Natural killer cell (primary cell): ENCODE results near the gene FIGLA. TPM values are rescaled to one million over a fixed set of nuclear protein-coding genes. Genes with fewer than 3 reads are reported as not detected.

Experiments used
- ATAC-seq, 3 donors: fragments of 150-1000 bp in 2 of 3; fragments of 200-7000 bp in 1 of 3; cut with Tn5 transposase; 1 replicate in 1 of 3; 2 replicates in 2 of 3; pipeline ENCODE4 v1.10.0; 2021; ENCODE audit warnings: mild to moderate bottlenecking in 2 of 3, moderate library complexity in 2 of 3
- DNase-seq, 2 donors: peaks; one replicate each; pipeline versions ENCODE4 v3.0.0 to v3.0.0-alpha.2; 2013 to 2021; ENCODE audit warnings: mixed read lengths in 1 of 2
- H3K27ac ChIP-seq: one replicate; pipeline ENCODE4 v1.5.1; 2013; ENCODE audit warnings: mild to moderate bottlenecking, low read length
- H3K27me3 ChIP-seq: one replicate; pipeline ENCODE4 v1.6.1; 2013; ENCODE audit warnings: low read length; ENCODE audit not compliant: control insufficient read depth, insufficient read depth
- H3K36me3 ChIP-seq: one replicate; pipeline ENCODE4 v1.6.1; 2013; ENCODE audit warnings: low read length; ENCODE audit not compliant: control insufficient read depth, insufficient read depth
- H3K4me1 ChIP-seq: one replicate; pipeline ENCODE4 v1.6.1; 2013; ENCODE audit warnings: low read length; ENCODE audit not compliant: control insufficient read depth, insufficient read depth
- H3K4me3 ChIP-seq: one replicate; pipeline ENCODE4 v1.5.1; 2013; ENCODE audit warnings: low read length
- H3K9me3 ChIP-seq: one replicate; pipeline ENCODE4 v1.6.1; 2013; ENCODE audit warnings: low read length; ENCODE audit not compliant: control insufficient read depth, insufficient read depth
- H3K27ac Mint-ChIP-seq, 2 donors: one replicate each; pipeline ENCODE4 v1.8.0; 2022; ENCODE audit warnings: mild to moderate bottlenecking in 2 of 2, mixed read lengths in 2 of 2, moderate library complexity in 1 of 2
- H3K27me3 Mint-ChIP-seq, 2 donors: one replicate each; pipeline ENCODE4 v1.8.0; 2022; ENCODE audit warnings: low read depth in 2 of 2, mixed read lengths in 2 of 2
- H3K36me3 Mint-ChIP-seq: one replicate; pipeline ENCODE4 v1.8.0; 2022; ENCODE audit warnings: mixed read lengths
- H3K4me1 Mint-ChIP-seq, 2 donors: one replicate each; pipeline ENCODE4 v1.8.0; 2022; ENCODE audit warnings: mixed read lengths in 2 of 2
- H3K4me3 Mint-ChIP-seq: one replicate; pipeline ENCODE4 v1.8.0; 2022; ENCODE audit warnings: mild to moderate bottlenecking, moderate library complexity, mixed read lengths
- H3K9me3 Mint-ChIP-seq, 2 donors: one replicate each; pipeline ENCODE4 v1.8.0; 2022; ENCODE audit warnings: mixed read lengths in 2 of 2
- WGBS: methylation state at CpG from one replicate; pipeline ENCODE4 v1.1.7; 2013; ENCODE audit warnings: missing lambda C conversion rate; ENCODE audit not compliant: insufficient coverage; 5-methylcytosine and 5-hydroxymethylcytosine counted together
- intact Hi-C: fragments of 100-400 bp; cut with micrococcal nuclease; formaldehyde crosslinking; loops from one replicate; pipeline ENCODE4 v1.14.2; 2022
- total RNA-seq, 4 donors: library from RNA; stranded (reverse); fragments of 120-200 nt in 1 of 4; gene quantifications; one replicate each; pipeline versions ENCODE4 v1.2.3 to v1.2.4, GENCODE V29; 2013 to 2022
- TF ChIP-seq, protein P1 (sequence below): fragments of 200-600 bp; IDR thresholded peaks from one replicate; pipeline ENCODE4 v1.8.0; 2022; ENCODE audit warnings: antibody characterized with exemption

The FIGLA gene
- total RNA-seq, 3 donors from 2014 or later (not counting 1 experiment from before 2014, with no cell fraction given), result not detected

DNA sequence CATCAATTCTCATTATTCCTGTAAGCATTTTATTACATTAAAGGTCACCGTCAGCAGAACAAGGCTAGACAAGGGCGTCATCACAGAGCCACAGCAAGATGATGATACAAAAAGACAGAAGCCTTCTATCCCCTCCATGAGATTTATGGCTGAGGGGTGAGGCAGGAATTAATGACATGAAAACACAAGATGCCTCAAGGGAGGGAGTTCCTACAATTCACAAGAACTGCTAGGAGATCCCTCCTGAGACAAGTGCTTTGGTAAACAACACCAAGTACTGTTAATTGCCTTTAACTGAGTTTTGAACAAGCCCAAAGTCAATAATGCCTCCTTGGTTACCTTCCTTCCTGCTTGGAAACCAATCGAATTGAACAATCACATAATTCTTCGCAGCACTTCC is 36.5 kb downstream of the FIGLA start:
- DNase-seq, result no peak
- H3K27ac ChIP-seq, result no peak overlapping the region
- no peak overlapping the region for H3K4me3 ChIP-seq
- no peaks in the 10 kb centered on the region for H3K36me3 ChIP-seq
- ATAC-seq, result no peak
- H3K27ac Mint-ChIP-seq, result no peak overlapping the region
- no peaks in the 10 kb centered on the region for H3K9me3 ChIP-seq
- 88% methylated on average over 4 of the region's 4 CpGs for WGBS
- peaks cover 5% of the 10 kb centered on the region for H3K27me3 ChIP-seq
- no peaks in the 10 kb centered on the region for H3K4me1 Mint-ChIP-seq
- peaks cover 26 to 41% of the 10 kb centered on the region in 2 donors for H3K27me3 Mint-ChIP-seq
- TF ChIP-seq, protein P1, sequence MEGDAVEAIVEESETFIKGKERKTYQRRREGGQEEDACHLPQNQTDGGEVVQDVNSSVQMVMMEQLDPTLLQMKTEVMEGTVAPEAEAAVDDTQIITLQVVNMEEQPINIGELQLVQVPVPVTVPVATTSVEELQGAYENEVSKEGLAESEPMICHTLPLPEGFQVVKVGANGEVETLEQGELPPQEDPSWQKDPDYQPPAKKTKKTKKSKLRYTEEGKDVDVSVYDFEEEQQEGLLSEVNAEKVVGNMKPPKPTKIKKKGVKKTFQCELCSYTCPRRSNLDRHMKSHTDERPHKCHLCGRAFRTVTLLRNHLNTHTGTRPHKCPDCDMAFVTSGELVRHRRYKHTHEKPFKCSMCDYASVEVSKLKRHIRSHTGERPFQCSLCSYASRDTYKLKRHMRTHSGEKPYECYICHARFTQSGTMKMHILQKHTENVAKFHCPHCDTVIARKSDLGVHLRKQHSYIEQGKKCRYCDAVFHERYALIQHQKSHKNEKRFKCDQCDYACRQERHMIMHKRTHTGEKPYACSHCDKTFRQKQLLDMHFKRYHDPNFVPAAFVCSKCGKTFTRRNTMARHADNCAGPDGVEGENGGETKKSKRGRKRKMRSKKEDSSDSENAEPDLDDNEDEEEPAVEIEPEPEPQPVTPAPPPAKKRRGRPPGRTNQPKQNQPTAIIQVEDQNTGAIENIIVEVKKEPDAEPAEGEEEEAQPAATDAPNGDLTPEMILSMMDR, result no peak
- H3K36me3 Mint-ChIP-seq, result no peaks in the 10 kb centered on the region
- H3K4me1 ChIP-seq, result no peaks in the 10 kb centered on the region
- H3K4me3 Mint-ChIP-seq, result no peak overlapping the region
- H3K9me3 Mint-ChIP-seq, result no peaks in the 10 kb centered on the region
- intact Hi-C loops, result no loop called here

DNA sequence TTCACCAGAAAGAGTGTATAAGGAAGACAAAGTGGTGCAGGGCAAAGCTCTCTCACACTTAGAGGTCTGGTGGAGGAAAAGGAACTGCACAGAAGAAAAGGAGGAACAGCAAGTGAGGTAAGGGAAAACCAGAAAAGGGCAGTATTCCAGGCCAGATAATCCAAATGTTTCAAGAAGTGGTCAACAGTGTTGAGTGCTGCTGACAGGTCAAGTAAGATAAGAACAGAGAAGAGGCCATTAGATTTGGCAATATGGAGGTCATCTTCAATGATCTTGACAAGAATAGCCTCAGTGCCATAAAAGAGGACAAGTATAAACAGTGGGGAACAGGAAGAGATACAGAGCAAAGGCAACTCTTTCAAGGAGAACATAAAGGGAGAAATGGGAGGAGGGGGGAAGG is 37.4 kb downstream of the FIGLA start:
- Mint-ChIP-seq H3K27me3 (peaks cover 24 to 36% of the 10 kb centered on the region in 2 donors), H3K4me3 (no peak overlapping the region), H3K36me3 (no peaks in the 10 kb centered on the region), H3K4me1 (no peaks in the 10 kb centered on the region), H3K27ac (no peak overlapping the region), H3K9me3 (no peaks in the 10 kb centered on the region)
- Histone ChIP-seq H3K4me1 (no peaks in the 10 kb centered on the region), H3K27ac (no peak overlapping the region), H3K4me3 (no peak overlapping the region), H3K27me3 (peaks cover 5% of the 10 kb centered on the region), H3K36me3 (no peaks in the 10 kb centered on the region), H3K9me3 (no peaks in the 10 kb centered on the region)
- DNase-seq (no peak), ATAC-seq (no peak)
- TF ChIP-seq, protein P1, result no peak
- intact Hi-C loops, result no loop called here

DNA sequence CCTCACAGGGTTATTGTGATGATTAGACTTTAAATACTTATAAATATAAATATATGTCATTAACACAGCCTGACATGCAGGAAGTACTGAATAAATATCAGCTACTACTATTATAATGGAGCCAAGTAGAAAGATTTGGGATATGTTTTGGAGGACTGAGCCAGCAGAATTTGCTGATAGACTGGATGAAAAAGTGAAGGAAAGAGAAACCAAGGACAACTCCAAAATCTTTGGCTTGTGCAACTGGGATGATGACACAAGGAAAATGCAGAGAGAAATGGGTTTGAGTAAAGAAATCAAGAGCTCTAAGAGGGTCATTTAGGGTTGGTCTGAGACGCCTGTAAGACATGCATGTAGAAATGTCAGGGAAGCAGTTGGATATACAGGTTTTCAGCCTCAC is 38.0 kb downstream of the FIGLA start:
- no peak overlapping the region for H3K4me3 Mint-ChIP-seq
- whole genome bisulfite sequencing, result 90% methylated on average over 1 of the region's 1 CpG
- TF ChIP-seq, protein P1, result no peak

DNA sequence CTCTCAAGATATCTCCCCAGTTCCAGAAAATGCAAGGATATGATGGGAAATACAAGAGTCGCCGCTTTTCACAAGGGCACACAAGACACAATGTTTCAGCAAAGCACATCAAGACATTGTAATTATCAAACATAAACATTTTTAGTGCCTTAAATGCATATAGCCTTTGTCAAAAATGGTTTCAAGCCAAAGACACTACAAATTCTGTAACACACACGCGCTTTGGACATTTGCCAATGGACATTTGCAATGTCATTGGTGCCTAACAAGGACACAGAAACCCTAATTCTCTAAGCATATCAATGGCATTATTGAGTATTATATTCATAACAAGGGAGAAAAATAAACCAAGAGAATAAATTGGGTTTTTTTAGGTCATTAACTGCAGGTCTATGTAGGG is 38.6 kb downstream of the FIGLA start:
- ATAC-seq, result no peak
- peaks cover 5% of the 10 kb centered on the region for H3K27me3 ChIP-seq
- H3K4me1 Mint-ChIP-seq, result no peaks in the 10 kb centered on the region
- no peak overlapping the region for H3K4me3 Mint-ChIP-seq
- no peak overlapping the region for H3K4me3 ChIP-seq
- no peak overlapping the region for H3K27ac ChIP-seq
- H3K36me3 Mint-ChIP-seq, result no peaks in the 10 kb centered on the region
- TF ChIP-seq, protein P1, result no peak
- no peaks in the 10 kb centered on the region for H3K9me3 ChIP-seq
- WGBS, result 84% methylated on average over 4 of the region's 4 CpGs
- H3K4me1 ChIP-seq, result no peaks in the 10 kb centered on the region
- peaks cover 0 to 2% of the 10 kb centered on the region in 2 donors for H3K9me3 Mint-ChIP-seq
- H3K27me3 Mint-ChIP-seq, result peaks cover 26 to 36% of the 10 kb centered on the region in 2 donors
- no peak for DNase-seq
- intact Hi-C loops, result no loop called here
- no peaks in the 10 kb centered on the region for H3K36me3 ChIP-seq
- no peak overlapping the region for H3K27ac Mint-ChIP-seq

More for the DNA sequence above, 38.0 kb downstream of the FIGLA start:
- H3K9me3 ChIP-seq, result no peaks in the 10 kb centered on the region
- H3K27me3 Mint-ChIP-seq, result peaks cover 26 to 35% of the 10 kb centered on the region in 2 donors
- H3K36me3 Mint-ChIP-seq, result no peaks in the 10 kb centered on the region
- H3K4me1 Mint-ChIP-seq, result no peaks in the 10 kb centered on the region
- intact Hi-C loops, result no loop called here
- peaks cover 5% of the 10 kb centered on the region for H3K27me3 ChIP-seq
- no peak overlapping the region for H3K27ac ChIP-seq
- no peaks in the 10 kb centered on the region for H3K4me1 ChIP-seq
- no peak for ATAC-seq
- H3K27ac Mint-ChIP-seq, result no peak overlapping the region
- peaks cover 0 to under 1% of the 10 kb centered on the region in 2 donors for H3K9me3 Mint-ChIP-seq
- H3K4me3 ChIP-seq, result no peak overlapping the region
- DNase-seq, result no peak
- no peaks in the 10 kb centered on the region for H3K36me3 ChIP-seq
